ENCODE measurements around the gene DTX1.

Gene DTX1

GRCh38 chr12:113106361-113106760, 49.8 kb downstream of the DTX1 start:
- H3K4me3 ChIP-seq (ENCODE audit: low read depth, low read length): no peak overlapping the region
- TF ChIP-seq MAX (IDR thresholded peaks at IDR 0.05; ENCODE audit: low read depth, low read length) (no peak), CTCF (IDR thresholded peaks at IDR 0.05; ENCODE audit: low read depth, low read length) (no peak), POLR2A (IDR thresholded peaks at IDR 0.05; ENCODE audit: extremely low read depth, insufficient read length) (no peak), MYC (IDR thresholded peaks at IDR 0.05; ENCODE audit: low read depth, low read length) (no peak)
- DNase-seq (ENCODE audit: low read depth): no peak

DNA sequence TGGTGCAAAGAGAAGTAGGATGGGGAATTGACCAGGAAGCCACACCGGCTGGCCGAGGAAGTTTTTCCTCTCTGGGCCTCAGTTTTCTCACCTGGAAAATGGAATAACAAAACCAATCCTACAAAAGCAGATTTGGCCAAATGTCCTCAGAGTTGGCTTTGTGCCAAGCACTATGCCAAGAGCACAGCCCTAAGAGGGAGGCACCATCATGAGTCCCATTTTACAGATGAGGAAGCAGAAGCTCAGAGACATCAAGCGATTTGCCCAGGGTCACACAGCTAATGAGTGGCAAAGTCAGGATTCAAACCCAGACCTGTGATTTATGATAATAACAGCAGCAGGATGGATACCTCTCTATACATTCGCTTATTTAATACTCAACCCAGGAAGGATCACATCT, 51.8 kb downstream of the DTX1 start:
- TF ChIP-seq CTCF (IDR thresholded peaks at IDR 0.05; ENCODE audit: low read depth, low read length) (no peak), MYC (IDR thresholded peaks at IDR 0.05; ENCODE audit: low read depth, low read length) (no peak)
- DNase-seq (ENCODE audit: low read depth): no peak
- no peak overlapping the region for H3K4me3 ChIP-seq (ENCODE audit: low read depth, low read length)

DNA sequence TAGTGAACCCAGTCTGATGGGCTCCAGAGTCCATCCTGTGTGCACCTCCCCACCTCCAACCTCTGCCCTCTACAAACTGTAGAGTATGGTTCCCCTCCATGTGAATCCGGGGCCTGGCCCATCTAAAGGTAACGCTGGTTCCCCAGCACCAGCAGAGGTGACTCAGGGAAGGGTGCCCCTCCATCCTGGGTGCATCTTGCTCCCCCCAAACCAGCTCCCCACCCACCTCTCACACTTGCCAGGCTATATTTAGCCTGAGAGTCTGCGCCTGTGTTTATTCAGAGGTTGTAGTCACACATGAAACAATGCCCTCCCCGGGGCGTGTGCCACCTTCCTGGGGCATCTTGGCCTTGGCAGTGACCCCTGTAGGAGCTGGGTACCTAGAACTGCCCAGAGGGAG, 52.8 kb downstream of the DTX1 start:
- no peak for DNase-seq (ENCODE audit: low read depth)
- TF ChIP-seq MYC (IDR thresholded peaks at IDR 0.05; ENCODE audit: low read depth, low read length): no peak
- no peak for TF ChIP-seq POLR2A (IDR thresholded peaks at IDR 0.05; ENCODE audit: extremely low read depth, insufficient read length)
- TF ChIP-seq MAX (IDR thresholded peaks at IDR 0.05; ENCODE audit: low read depth, low read length): no peak
- no peak for TF ChIP-seq CTCF (IDR thresholded peaks at IDR 0.05; ENCODE audit: low read depth, low read length)
- no peak overlapping the region for H3K4me3 ChIP-seq (ENCODE audit: low read depth, low read length)

DNA sequence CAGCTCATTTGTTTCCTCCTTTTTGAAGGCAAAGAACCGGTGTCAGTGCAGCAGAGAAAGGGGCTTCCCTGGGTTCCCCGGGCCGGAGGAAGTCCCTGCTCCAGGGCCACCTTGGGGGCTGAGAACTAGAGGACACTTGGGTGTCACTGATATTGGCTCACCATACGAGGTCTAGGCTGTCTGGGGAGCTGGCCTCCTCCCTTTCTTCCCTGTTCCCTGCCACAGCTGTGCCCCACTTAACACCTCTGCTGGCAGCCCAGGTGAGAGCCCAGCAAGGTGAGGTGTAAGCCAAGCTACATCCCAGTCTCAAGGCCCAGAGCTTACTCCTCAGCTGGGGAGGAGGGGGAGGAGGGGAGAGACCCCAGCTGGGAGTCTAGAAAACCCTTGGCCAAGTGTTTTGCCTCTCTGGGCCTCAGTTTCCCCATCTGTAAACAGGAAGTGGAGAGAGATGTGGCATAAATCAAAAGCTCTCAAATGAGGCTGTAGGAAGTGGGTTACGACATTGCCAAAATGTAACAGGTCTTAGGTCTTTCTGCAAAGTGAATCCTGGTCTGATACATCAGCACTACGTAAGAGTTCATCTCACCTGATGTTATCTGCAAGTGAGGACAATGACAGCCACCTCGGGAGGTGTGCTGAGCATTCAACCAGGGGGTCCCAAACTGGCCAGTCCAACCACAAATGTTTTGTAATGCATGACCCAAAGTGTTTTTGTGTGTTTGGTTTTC, 53.5 kb downstream of the DTX1 start:
- H3K4me3 ChIP-seq (ENCODE audit: low read depth, low read length): no peak overlapping the region
- TF ChIP-seq MYC (IDR thresholded peaks at IDR 0.05; ENCODE audit: low read depth, low read length) (no peak), CTCF (IDR thresholded peaks at IDR 0.05; ENCODE audit: low read depth, low read length) (no peak), MAX (IDR thresholded peaks at IDR 0.05; ENCODE audit: low read depth, low read length) (no peak), POLR2A (IDR thresholded peaks at IDR 0.05; ENCODE audit: extremely low read depth, insufficient read length) (no peak)
- DNase-seq (ENCODE audit: low read depth): no peak

- H3K4me3 ChIP-seq (ENCODE audit: low read depth, low read length): no peak overlapping the region
- DNase-seq (ENCODE audit: low read depth): no peak
- TF ChIP-seq CTCF (IDR thresholded peaks at IDR 0.05; ENCODE audit: low read depth, low read length) (no peak), MAX (IDR thresholded peaks at IDR 0.05; ENCODE audit: low read depth, low read length) (no peak), MYC (IDR thresholded peaks at IDR 0.05; ENCODE audit: low read depth, low read length) (no peak), POLR2A (IDR thresholded peaks at IDR 0.05; ENCODE audit: extremely low read depth, insufficient read length) (no peak)
Measured at GRCh38 chr12:113111247-113111646, 54.7 kb downstream of the DTX1 start.

All from NB4 (cell line).